Astrocyte (in vitro differentiated cells and primary cell): ENCODE results near the gene DCLK2.

Experiments used
- EZH2 ChIP-seq: IDR thresholded peaks from 2 replicates; pipeline ENCODE4 v1.6.1; 2012; ENCODE audit warnings: mild to moderate bottlenecking, low read length, inconsistent platforms; ENCODE audit not compliant: insufficient read depth
- TF ChIP-seq, protein P1 (sequence below): IDR thresholded peaks from 2 replicates; pipeline ENCODE4 v1.5.1; 2011; ENCODE audit warnings: low read depth, mild to moderate bottlenecking, inconsistent platforms, low read length, moderate library complexity; ENCODE audit not compliant: insufficient read depth

DNA sequence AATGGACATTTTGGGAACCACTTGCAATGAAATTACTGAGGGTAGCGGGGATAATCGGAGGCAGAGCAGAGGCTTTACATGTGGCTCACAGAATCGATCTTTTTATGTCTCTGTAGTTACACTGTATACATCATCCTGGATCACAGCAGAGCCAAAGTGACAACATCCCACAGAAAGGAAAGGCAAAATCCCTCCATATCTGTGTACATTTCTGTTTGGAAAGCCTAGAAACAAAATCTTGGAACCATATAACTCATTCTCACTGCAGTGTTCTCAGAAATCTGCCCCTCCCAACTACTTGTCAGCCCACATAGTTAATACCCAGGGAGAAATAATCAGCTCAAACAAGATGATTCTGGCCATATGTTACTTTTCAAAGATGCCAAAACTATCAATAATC lies 211.6 kb downstream of the DCLK2 start:
- TF ChIP-seq EZH2 = no peak
- TF ChIP-seq, protein P1, sequence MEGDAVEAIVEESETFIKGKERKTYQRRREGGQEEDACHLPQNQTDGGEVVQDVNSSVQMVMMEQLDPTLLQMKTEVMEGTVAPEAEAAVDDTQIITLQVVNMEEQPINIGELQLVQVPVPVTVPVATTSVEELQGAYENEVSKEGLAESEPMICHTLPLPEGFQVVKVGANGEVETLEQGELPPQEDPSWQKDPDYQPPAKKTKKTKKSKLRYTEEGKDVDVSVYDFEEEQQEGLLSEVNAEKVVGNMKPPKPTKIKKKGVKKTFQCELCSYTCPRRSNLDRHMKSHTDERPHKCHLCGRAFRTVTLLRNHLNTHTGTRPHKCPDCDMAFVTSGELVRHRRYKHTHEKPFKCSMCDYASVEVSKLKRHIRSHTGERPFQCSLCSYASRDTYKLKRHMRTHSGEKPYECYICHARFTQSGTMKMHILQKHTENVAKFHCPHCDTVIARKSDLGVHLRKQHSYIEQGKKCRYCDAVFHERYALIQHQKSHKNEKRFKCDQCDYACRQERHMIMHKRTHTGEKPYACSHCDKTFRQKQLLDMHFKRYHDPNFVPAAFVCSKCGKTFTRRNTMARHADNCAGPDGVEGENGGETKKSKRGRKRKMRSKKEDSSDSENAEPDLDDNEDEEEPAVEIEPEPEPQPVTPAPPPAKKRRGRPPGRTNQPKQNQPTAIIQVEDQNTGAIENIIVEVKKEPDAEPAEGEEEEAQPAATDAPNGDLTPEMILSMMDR = no peak
